Breast epithelium (tissue), 4 donors: ENCODE results near the gene VAPA. TPM values are rescaled to one million over a fixed set of nuclear protein-coding genes. Genes with fewer than 3 reads are reported as not detected.

ENCODE experiments used
- DNase-seq, 2 donors: peaks; one replicate each; pipeline ENCODE4 v3.0.0-alpha.2; 2019; ENCODE audit warnings: low spot score in 2 of 2
- H3K27ac ChIP-seq, 2 donors: fragments of 200-600 bp; sonication (generic) in 1 of 2; one replicate each; pipeline ENCODE4 v1.5.1; 2016 to 2019; ENCODE audit warnings: mild to moderate bottlenecking in 1 of 2
- H3K27me3 ChIP-seq, 2 donors: fragments of 200-600 bp; sonication (generic) in 1 of 2; one replicate each; pipeline versions ENCODE4 v1.5.1 to v1.6.0; 2017 to 2019; ENCODE audit warnings: control low read depth in 1 of 2, mild to moderate bottlenecking in 1 of 2
- H3K36me3 ChIP-seq: fragments of 200-600 bp; one replicate; pipeline ENCODE4 v1.5.1; 2019
- H3K4me1 ChIP-seq, 2 donors: fragments of 200-600 bp; sonication (generic); one replicate each; pipeline ENCODE4 v1.5.1; 2016 to 2019; ENCODE audit warnings: control low read depth in 1 of 2
- H3K4me3 ChIP-seq, 3 donors: fragments of 200-600 bp; sonication (generic); 1 replicate in 2 of 3; 2 replicates in 1 of 3; pipeline ENCODE4 v1.5.1; 2016 to 2019; ENCODE audit warnings: mild to moderate bottlenecking in 3 of 3, moderate library complexity in 2 of 3
- H3K9me3 ChIP-seq, 2 donors: fragments of 200-600 bp; sonication (generic) in 1 of 2; one replicate each; pipeline ENCODE4 v1.5.1; 2016 to 2019; ENCODE audit warnings: control low read depth in 1 of 2
- CTCF ChIP-seq, 3 donors: fragments of 450-650 bp; IDR thresholded peaks; one replicate each; pipeline ENCODE4 v1.5.1; 2016 to 2017; ENCODE audit warnings: antibody characterized with exemption in 3 of 3, mild to moderate bottlenecking in 3 of 3, moderate library complexity in 3 of 3
- POLR2A ChIP-seq: fragments of 450-650 bp; IDR thresholded peaks from one replicate; pipeline ENCODE4 v1.6.1; 2016; ENCODE audit warnings: antibody characterized with exemption, mild to moderate bottlenecking, moderate library complexity
- POLR2AphosphoS5 ChIP-seq, 3 donors: sonication (generic); formaldehyde crosslinking; IDR thresholded peaks; one replicate each; pipeline ENCODE4 v1.6.1; 2017; ENCODE audit warnings: antibody characterized with exemption in 3 of 3
- intact Hi-C: fragments of 100-400 bp; cut with DNase I; formaldehyde crosslinking; loops from one replicate; pipeline ENCODE4 v1.15.1; 2023; ENCODE audit warnings: low total_unique reads
- total RNA-seq, 3 donors: library from RNA; depleted of rRNA; stranded (reverse); fragments of >200 nt; gene quantifications; one replicate each; pipeline ENCODE4 v1.1.0, GENCODE V29; 2016

The VAPA gene
- total RNA-seq, 3 donors from 2014 or later, result 235 to 263 (median 260) TPM

- no peaks in the 10 kb centered on the region for H3K4me1 ChIP-seq
- H3K4me3 ChIP-seq, result no peak overlapping the region
- H3K27me3 ChIP-seq, result no peaks in the 10 kb centered on the region
- intact Hi-C loops, result no loop called here
- TF ChIP-seq POLR2AphosphoS5 (IDR thresholded peaks at IDR 0.05), result no peak
- TF ChIP-seq CTCF (IDR thresholded peaks at IDR 0.05), result no peak
- no peak for TF ChIP-seq POLR2A
- no peak for DNase-seq
- no peaks in the 10 kb centered on the region for H3K9me3 ChIP-seq
- no peaks in the 10 kb centered on the region for H3K36me3 ChIP-seq
- H3K27ac ChIP-seq, result no peak overlapping the region
These were observed 11.0 kb upstream of the VAPA start for GRCh38 chr18:9902832-9903231.

GRCh38 chr18:9905401-9905922, 8.4 kb upstream of the VAPA start:
- no peak for DNase-seq
- Histone ChIP-seq H3K9me3 (no peaks in the 10 kb centered on the region), H3K27ac (no peak overlapping the region), H3K36me3 (no peaks in the 10 kb centered on the region), H3K27me3 (no peaks in the 10 kb centered on the region), H3K4me1 (no peaks in the 10 kb centered on the region), H3K4me3 (no peak overlapping the region)
- intact Hi-C loops, result no loop called here
- TF ChIP-seq CTCF (IDR thresholded peaks at IDR 0.05), result no peak
- no peak for TF ChIP-seq POLR2A
- no peak for TF ChIP-seq POLR2AphosphoS5 (IDR thresholded peaks at IDR 0.05)

- Histone ChIP-seq H3K27me3 (no peaks in the 10 kb centered on the region), H3K9me3 (no peaks in the 10 kb centered on the region), H3K36me3 (no peaks in the 10 kb centered on the region), H3K4me3 (no peak overlapping the region), H3K4me1 (no peaks in the 10 kb centered on the region), H3K27ac (no peak overlapping the region)
- intact Hi-C loops, result no loop called here
- no peak for DNase-seq
- no peak for TF ChIP-seq CTCF (IDR thresholded peaks at IDR 0.05)
- no peak for TF ChIP-seq POLR2AphosphoS5 (IDR thresholded peaks at IDR 0.05)
- TF ChIP-seq POLR2A, result no peak
These were observed 7.3 kb upstream of the VAPA start for GRCh38 chr18:9906481-9906880.

GRCh38 chr18:9907867-9908266, 5.9 kb upstream of the VAPA start:
- no peak for DNase-seq
- no peaks in the 10 kb centered on the region for H3K4me1 ChIP-seq
- H3K27me3 ChIP-seq, result no peaks in the 10 kb centered on the region
- no peaks in the 10 kb centered on the region for H3K36me3 ChIP-seq
- H3K27ac ChIP-seq, result no peak overlapping the region
- H3K9me3 ChIP-seq, result no peaks in the 10 kb centered on the region
- TF ChIP-seq CTCF (IDR thresholded peaks at IDR 0.05) (no peak), POLR2A (no peak), POLR2AphosphoS5 (IDR thresholded peaks at IDR 0.05) (no peak)
- no peak overlapping the region for H3K4me3 ChIP-seq
- intact Hi-C loops, result no loop called here

- H3K4me3 ChIP-seq, result no peak overlapping the region
- H3K27ac ChIP-seq, result no peak overlapping the region
- H3K36me3 ChIP-seq, result no peaks in the 10 kb centered on the region
- H3K4me1 ChIP-seq, result no peaks in the 10 kb centered on the region
- H3K27me3 ChIP-seq, result no peaks in the 10 kb centered on the region
- intact Hi-C loops, result no loop called here
- DNase-seq, result no peak
- H3K9me3 ChIP-seq, result no peaks in the 10 kb centered on the region
- TF ChIP-seq CTCF (IDR thresholded peaks at IDR 0.05) (no peak), POLR2A (no peak), POLR2AphosphoS5 (IDR thresholded peaks at IDR 0.05) (no peak)
These were observed 3.7 kb upstream of the VAPA start for GRCh38 chr18:9910071-9910470.
